Activated CD8-positive, alpha-beta memory T cell treated with anti-CD3 and anti-CD28 coated beads for 1 hour (primary cell): ENCODE results near the gene TEK.

Experiments
- DNase-seq, 2 donors: peaks; one replicate each; pipeline ENCODE4 v3.0.0-alpha.2; 2020; ENCODE audit warnings: low read depth in 1 of 2; ENCODE audit errors: extremely low read depth in 1 of 2

TEK gene

GRCh38 chr9:27118916-27119315, 9.9 kb downstream of the TEK start:
- DNase-seq = no peak

DNA sequence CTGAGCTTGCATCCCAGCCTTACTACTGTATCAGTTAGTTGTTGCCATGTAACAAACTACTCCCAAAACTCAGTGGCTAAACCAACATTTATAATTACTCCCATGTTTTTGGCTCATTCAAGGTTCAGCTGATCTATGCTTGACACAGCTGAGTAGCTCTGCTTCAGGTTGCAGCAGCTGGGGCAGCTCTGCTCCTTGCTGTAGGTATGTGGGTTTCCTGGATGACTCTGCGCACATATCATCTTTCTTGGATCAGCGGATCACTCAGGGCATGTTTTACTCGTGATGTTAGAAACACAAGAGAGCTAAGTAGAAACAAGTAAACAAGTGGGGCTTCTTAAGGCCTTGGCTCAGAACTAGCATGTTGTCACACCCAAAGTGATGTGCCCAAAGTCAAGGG, 15.1 kb downstream of the TEK start:
- no peak for DNase-seq

- no peak for DNase-seq
These were observed 16.0 kb downstream of the TEK start for GRCh38 chr9:27125030-27125429.

- DNase-seq = no peak
These were observed 16.9 kb downstream of the TEK start for GRCh38 chr9:27125936-27126335.

DNA sequence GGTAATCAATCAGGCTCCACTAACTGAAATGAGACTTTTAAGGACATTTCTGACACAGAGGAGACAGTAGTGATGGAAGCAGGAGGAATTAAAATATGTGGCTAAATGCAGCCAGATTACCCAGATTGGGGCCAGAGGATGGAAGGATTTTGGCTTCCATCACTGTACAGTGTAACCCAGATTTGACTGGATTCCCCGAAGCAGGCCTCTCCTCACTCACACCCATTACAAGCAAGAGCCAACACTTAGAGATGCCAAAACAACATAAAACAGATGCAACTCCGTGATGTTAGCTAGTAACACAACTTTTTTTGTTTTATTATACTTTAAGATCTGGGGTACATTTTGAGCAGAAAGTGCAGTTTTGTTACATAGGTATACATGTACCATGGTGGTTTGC, 17.6 kb downstream of the TEK start:
- DNase-seq = no peak

- no peak for DNase-seq
These were observed 20.2 kb downstream of the TEK start for GRCh38 chr9:27129221-27129620.

DNA sequence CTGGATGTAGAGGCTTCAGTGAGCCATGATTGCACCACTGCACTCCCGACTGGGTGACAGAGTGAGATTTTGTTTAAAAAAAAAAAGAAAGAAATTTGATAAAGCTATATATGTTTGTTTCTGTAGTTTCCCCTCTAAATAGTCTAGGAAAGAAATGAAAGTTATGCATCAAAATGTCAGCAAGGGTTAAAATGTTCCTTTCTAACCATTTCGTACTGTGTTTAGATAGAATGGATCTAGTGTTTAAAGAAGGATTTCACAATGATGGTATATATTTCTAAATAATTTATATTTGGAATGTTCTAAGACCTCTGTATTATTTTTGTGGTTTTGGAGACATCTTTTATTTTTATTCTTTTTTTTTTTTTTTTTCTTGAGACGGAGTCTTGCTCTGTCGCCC, 22.7 kb downstream of the TEK start:
- DNase-seq = no peak

DNA sequence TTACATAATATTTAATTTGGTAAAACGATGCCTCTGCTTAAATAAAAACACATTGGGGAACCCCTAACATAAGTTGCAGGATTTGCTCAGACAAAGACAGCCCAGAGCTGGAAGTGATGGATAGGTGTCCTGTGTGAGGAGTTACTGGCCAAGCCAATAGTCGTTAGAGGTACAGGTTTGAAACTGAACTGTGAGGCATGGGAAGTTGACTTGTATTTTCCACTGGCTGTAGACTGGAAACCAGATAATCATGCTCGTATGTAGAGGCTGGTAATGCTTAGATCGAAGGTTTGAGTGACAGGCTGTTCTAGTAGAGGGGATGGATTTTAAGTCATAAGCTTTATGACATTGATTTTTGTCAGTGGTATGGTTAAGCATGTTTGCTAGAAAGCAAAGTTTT, 24.8 kb downstream of the TEK start:
- DNase-seq = no peak

DNA sequence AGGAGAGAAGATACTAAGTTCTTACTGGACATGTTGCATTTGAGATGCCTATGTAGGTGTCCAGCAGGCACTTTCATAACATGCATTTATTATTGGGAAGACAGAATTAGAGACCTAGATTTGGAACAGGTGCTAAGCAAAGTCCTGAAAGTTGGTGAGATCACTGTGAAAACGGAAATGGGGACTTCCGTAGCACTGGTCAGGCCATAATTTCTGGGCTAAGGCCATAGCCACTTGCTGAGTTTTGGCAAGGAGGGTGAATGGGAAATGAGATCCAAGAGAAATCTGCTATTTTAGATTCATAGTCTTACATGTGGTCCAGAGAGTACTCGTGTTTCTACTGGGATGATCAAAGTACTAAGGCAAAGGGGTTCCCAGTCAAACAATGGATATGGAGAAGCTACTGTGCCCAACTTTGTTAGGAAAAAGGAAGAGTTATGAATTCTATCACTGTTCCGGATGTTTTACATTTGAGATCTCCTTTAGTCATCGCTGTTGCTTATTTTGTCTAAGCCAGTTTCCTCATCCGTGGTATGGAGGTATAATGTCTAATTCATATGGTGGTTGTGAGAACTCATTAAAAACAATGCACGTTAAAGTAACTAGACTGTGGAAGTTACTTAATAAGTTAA, 33.4 kb downstream of the TEK start:
- DNase-seq = no peak

DNA sequence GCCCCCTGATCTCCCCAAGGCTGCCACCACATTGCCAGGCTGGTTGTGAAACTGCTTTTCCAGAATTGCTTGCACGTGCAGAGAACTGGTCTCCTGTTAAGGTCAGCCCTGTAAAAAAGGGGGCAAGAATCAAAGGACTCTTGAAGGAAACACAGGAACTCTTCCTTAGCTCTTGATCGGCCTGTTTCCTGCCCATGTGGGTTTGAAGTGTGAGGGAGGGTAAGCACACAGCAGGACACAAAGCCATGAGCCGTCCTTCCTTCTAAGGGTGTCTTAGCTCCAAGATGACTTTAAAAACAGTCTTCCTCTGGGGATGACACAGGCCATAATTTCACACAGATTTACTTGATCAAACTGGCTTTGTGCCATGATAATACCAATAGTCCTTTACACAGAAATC, 36.1 kb downstream of the TEK start:
- DNase-seq = no peak

- DNase-seq = no peak
These were observed 40.6 kb downstream of the TEK start for GRCh38 chr9:27149651-27150050.

DNA sequence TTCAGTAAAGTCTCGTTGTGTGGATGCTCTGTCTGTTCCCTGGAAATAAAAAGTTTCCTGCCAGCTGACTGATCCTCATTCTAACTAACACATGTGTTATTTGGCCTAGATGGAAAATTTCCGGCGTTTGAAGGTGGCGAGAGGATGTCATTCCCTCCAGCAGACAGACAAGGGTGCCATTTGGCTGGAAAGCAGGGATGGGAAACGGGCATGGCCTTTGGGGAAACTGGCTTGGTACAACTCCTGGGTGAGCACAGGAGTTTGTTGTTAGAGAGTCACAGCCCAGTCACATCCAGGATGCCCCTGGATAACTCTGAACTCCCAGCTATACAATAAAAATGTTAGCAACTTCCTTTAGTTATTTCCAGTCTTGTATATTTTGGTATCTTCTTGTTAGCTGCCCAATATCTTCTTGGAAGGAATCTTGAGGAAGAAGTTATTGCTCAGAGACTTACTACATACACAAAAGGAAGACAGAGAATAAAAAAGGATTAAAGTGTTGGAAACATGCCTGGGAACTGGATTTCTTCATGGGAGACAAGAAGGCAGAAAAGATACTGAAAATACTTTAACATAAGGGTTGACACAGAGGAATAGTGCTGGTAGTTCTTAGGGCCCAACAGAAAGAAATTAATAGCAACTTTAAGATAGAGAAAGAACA, 41.9 kb downstream of the TEK start:
- no peak for DNase-seq

- no peak for DNase-seq
These were observed 42.8 kb downstream of the TEK start for GRCh38 chr9:27151693-27152404.

DNA sequence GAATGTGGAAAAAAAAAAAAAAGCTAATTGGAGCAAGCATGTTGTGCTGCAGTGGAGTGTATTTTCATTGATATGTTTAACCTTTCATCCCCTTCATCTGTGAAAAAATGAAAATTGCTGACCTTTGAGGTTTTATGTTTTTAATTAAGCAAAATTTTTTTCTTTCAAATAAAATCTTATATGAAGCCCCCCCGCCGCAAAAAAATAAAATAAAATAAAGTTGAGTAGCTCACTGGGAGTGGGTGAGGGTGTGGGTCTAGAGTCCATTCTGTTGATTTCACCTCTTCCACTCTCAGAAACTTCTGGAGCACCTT, 43.3 kb downstream of the TEK start:
- DNase-seq = no peak

GRCh38 chr9:27154908-27155307, 45.9 kb downstream of the TEK start:
- no peak for DNase-seq

GRCh38 chr9:27157097-27157496, 48.1 kb downstream of the TEK start:
- DNase-seq = no peak

DNA sequence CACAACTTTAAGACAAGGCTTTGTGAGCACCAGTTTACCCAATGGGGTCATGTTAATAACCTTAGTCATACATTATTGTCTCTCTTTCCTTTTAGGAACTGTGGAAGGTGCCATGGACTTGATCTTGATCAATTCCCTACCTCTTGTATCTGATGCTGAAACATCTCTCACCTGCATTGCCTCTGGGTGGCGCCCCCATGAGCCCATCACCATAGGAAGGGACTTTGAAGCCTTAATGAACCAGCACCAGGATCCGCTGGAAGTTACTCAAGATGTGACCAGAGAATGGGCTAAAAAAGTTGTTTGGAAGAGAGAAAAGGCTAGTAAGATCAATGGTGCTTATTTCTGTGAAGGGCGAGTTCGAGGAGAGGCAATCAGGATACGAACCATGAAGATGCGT, 48.7 kb downstream of the TEK start:
- DNase-seq = no peak

GRCh38 chr9:27160636-27161035, 51.6 kb downstream of the TEK start:
- DNase-seq = no peak

DNA sequence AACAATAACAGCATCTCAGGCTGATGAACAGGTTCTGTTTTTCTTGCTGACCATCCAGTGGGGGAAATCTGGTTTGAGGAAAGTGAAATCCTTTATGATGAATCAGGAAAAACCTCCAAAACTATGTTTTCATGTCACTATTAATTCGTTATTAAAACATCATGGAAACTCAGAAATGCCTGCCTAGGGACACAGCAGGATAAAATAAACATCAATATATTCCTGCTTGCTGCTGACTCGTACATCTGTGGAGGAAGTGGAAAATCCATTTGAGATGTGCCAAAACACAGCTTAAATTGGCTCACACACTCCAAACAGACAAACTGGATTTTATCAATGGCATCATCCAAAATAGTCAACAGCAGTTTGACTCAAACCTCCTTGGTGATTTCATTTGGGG, 53.0 kb downstream of the TEK start:
- DNase-seq = no peak

GRCh38 chr9:27165068-27165467, 56.0 kb downstream of the TEK start:
- no peak for DNase-seq

GRCh38 chr9:27165670-27166069, 56.6 kb downstream of the TEK start:
- DNase-seq = no peak

DNA sequence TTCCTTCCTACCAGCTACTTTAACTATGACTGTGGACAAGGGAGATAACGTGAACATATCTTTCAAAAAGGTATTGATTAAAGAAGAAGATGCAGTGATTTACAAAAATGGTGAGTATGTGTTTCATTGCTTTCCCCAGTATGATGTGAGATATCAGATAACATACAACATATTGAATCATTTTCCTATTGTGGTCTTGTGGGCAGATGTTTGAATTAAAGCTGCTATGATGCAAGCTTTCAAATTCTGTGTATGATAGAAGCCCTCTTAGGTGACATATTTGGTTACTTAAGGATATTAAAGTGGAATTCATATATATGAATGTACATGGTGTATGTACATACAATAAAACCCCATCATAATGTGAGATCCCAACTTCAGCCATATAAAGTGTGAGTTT, 59.5 kb downstream of the TEK start:
- no peak for DNase-seq

DNA sequence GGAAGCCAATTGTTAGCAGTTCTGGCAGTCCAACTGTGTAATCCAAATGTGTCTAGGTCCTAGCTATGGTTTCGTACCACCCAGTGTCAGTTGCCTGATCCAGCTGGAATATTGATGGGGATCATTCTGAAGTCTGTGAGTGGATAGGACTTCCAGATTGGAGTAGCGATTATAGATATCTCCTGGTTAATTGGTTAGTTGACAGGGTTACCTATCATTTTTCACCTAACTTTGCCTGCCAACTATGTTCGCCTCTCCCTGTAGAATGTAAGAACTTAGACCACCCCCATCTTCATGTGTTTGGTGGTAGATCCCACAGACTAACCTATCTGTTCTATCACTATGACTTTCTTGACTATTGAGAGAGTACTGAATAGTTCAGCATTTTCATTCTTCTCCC, 59.9 kb downstream of the TEK start:
- DNase-seq = no peak
